B cell (primary cell): Measurements from ENCODE around the gene NDUFA12. TPM values are rescaled to one million over a fixed set of nuclear protein-coding genes. Genes with fewer than 3 reads are reported as not detected.

Experiments
- ATAC-seq: fragments of 200-7000 bp; cut with Tn5 transposase; one replicate; pipeline ENCODE4 v1.10.0; 2021; ENCODE audit warnings: low read depth, mild to moderate bottlenecking, moderate number of reproducible peaks, moderate library complexity
- CTCF ChIA-PET: fragments of 350-600 bp; sonication (Branson Sonifier 250); formaldehyde crosslinking; loops from one replicate; lab custom pipeline; 2021; ENCODE audit warnings: antibody characterized with exemption, inconsistent platforms; lab: Charles Lee
- POLR2A ChIA-PET: fragments of 350-600 bp; sonication (Branson Sonifier 250); formaldehyde crosslinking; loops from one replicate; lab custom pipeline; 2021; ENCODE audit warnings: antibody characterized with exemption; lab: Charles Lee
- DNase-seq: peaks from one replicate; pipeline ENCODE4 v3.0.0; 2013
- H2AFZ ChIP-seq: 2 replicates; pipeline ENCODE4 v1.6.1; 2012; ENCODE audit warnings: mild to moderate bottlenecking, low read depth, low read length; ENCODE audit not compliant: insufficient read depth, poor library complexity, severe bottlenecking
- H3K27ac ChIP-seq, 2 donors: 1 replicate in 1 of 2; 2 replicates in 1 of 2; pipeline ENCODE4 v1.5.1; 2012 to 2013; ENCODE audit warnings: low read length in 2 of 2, mild to moderate bottlenecking in 2 of 2, moderate library complexity in 1 of 2
- H3K27me3 ChIP-seq, 4 experiments: fragments of 200-600 bp in 1 of 4; sonication (generic) in 1 of 4; replicated peaks in 1 of 4; 1 replicate in 2 of 4; 2 replicates in 2 of 4; pipeline versions ENCODE4 v1.6.1 to v1.7.0; 2013 to 2016; ENCODE audit warnings: low read length in 3 of 4, mild to moderate bottlenecking in 2 of 4, mixed read lengths in 1 of 4, moderate library complexity in 1 of 4; ENCODE audit not compliant: insufficient read depth in 4 of 4, control insufficient read depth in 3 of 4; ENCODE audit errors: control extremely low read depth in 1 of 4
- H3K36me3 ChIP-seq, 2 experiments: replicated peaks in 1 of 2; 1 replicate in 1 of 2; 2 replicates in 1 of 2; pipeline versions ENCODE4 v1.6.1 to v1.7.1; 2013; ENCODE audit warnings: low read length in 1 of 2; ENCODE audit not compliant: insufficient read depth in 2 of 2, control insufficient read depth in 1 of 2; ENCODE audit errors: control extremely low read depth in 1 of 2, extremely low read depth in 1 of 2
- H3K4me1 ChIP-seq, 2 donors: fragments of 200-600 bp in 1 of 2; sonication (generic) in 1 of 2; 1 replicate in 1 of 2; 2 replicates in 1 of 2; pipeline versions ENCODE4 v1.5.1 to v1.6.1; 2013 to 2017; ENCODE audit warnings: low read length in 2 of 2; ENCODE audit not compliant: control insufficient read depth in 2 of 2, insufficient read depth in 2 of 2
- H3K4me2 ChIP-seq: replicated peaks from 2 replicates; pipeline ENCODE3; 2012; ENCODE audit warnings: mild to moderate bottlenecking, low read depth, low read length; ENCODE audit not compliant: poor library complexity, severe bottlenecking
- H3K4me3 ChIP-seq, 5 experiments: fragments of 200-600 bp in 1 of 5; sonication (generic) in 1 of 5; 1 replicate in 3 of 5; 2 replicates in 2 of 5; pipeline versions ENCODE4 v1.5.1 to v1.7.0; 2011 to 2016; ENCODE audit warnings: low read length in 4 of 5, mild to moderate bottlenecking in 4 of 5, low read depth in 2 of 5, control low read depth in 1 of 5, moderate library complexity in 1 of 5; ENCODE audit not compliant: insufficient read depth in 1 of 5; ENCODE audit errors: control extremely low read depth in 1 of 5, extremely low read depth in 1 of 5
- H3K79me2 ChIP-seq: fragments of 200-600 bp; sonication (generic); one replicate; pipeline ENCODE4 v1.6.0; 2016; ENCODE audit warnings: low read length; ENCODE audit not compliant: control insufficient read depth, insufficient read depth
- H3K9ac ChIP-seq: fragments of 200-600 bp; sonication (generic); 2 replicates; pipeline ENCODE4 v1.6.1; 2017; ENCODE audit warnings: mild to moderate bottlenecking, low read length, moderate library complexity
- H3K9me3 ChIP-seq, 3 donors: one replicate each; pipeline versions ENCODE4 v1.6.1 to v1.7.1; 2013; ENCODE audit warnings: low read length in 2 of 3; ENCODE audit not compliant: control insufficient read depth in 2 of 3, insufficient read depth in 1 of 3; ENCODE audit errors: control extremely low read depth in 1 of 3
- H4K20me1 ChIP-seq: 2 replicates; pipeline ENCODE4 v1.6.0; 2012; ENCODE audit warnings: mild to moderate bottlenecking, low read length; ENCODE audit not compliant: insufficient read depth, control insufficient read depth, poor library complexity, severe bottlenecking
- H3K27ac Mint-ChIP-seq: one replicate; pipeline ENCODE4 v1.8.0; 2021; ENCODE audit warnings: mixed read lengths
- H3K27me3 Mint-ChIP-seq: one replicate; pipeline ENCODE4 v1.8.0; 2021; ENCODE audit warnings: mixed read lengths
- H3K4me1 Mint-ChIP-seq: one replicate; pipeline ENCODE4 v1.8.0; 2021; ENCODE audit warnings: mixed read lengths
- H3K4me3 Mint-ChIP-seq: one replicate; pipeline ENCODE4 v1.8.0; 2021; ENCODE audit warnings: mixed read lengths
- H3K9me3 Mint-ChIP-seq: one replicate; pipeline ENCODE4 v1.8.0; 2022; ENCODE audit warnings: mixed read lengths; ENCODE audit not compliant: insufficient read depth
- EZH2 ChIP-seq: IDR thresholded peaks from 2 replicates; pipeline ENCODE4 v1.6.1; 2012; ENCODE audit warnings: borderline replicate concordance, low read depth, mild to moderate bottlenecking, moderate library complexity, low read length; ENCODE audit not compliant: insufficient read depth, poor library complexity, severe bottlenecking
- WGBS: methylation state at CpG from one replicate; pipeline ENCODE4 v1.1.5; 2013; ENCODE audit warnings: missing lambda C conversion rate; ENCODE audit not compliant: insufficient coverage; 5-methylcytosine and 5-hydroxymethylcytosine counted together
- intact Hi-C: fragments of 100-400 bp; cut with micrococcal nuclease; formaldehyde crosslinking; loops from one replicate; pipeline ENCODE4 v1.10.0; 2022
- polyA plus RNA-seq: library from polyadenylated mRNA; depleted of rRNA; stranded (reverse); fragments of >200 nt; gene quantifications from 2 replicates; pipeline ENCODE4 v1.2.3, GENCODE V29; 2012
- total RNA-seq, 2 donors: library from RNA; stranded (reverse); fragments of 120-200 nt in 1 of 2; gene quantifications; 1 replicate in 1 of 2; 2 replicates in 1 of 2; pipeline versions ENCODE4 v1.2.3 to v1.2.4, GENCODE V29; 2013 to 2022
- TF ChIP-seq, protein P1 (sequence below): fragments of 200-600 bp; IDR thresholded peaks from one replicate; pipeline ENCODE4 v1.8.0; 2022; ENCODE audit warnings: antibody characterized with exemption, mild to moderate bottlenecking

Gene NDUFA12
- total and polyA plus RNA-seq, 2 donors (not counting 1 experiment from before 2014, with no cell fraction given), result 41.7 to 51.8 TPM

DNA sequence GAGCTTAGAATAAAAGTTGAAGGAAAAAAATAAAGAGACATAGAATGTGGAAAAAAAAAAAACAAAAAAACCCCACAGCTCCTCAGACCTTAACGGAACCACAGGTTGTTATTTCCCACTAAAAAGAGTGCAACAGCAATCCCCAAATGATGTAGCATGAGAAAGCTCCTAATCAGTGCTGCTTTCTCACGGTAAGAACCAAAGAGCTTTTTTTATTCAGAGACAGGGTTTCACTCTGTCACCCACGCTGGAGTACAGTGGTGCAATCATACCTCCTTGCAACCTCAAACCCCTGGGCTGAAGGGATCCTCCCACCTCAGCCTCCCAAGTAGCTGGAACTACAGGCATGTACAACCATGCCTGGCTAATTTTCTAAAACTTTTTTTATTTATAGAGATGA, 13.3 kb downstream of the NDUFA12 start:
- Histone ChIP-seq H3K4me1 (no peaks in the 10 kb centered on the region), H3K27ac (no peak overlapping the region), H3K4me2 (no peak overlapping the region), H3K79me2 (peaks cover 13% of the 10 kb centered on the region), H3K9ac (no peak overlapping the region), H3K4me3 (no peak overlapping the region), H3K27me3 (no peaks in the 10 kb centered on the region), H2AFZ (no peak overlapping the region), H3K36me3 (peaks cover 4 to 38% of the 10 kb centered on the region in 2 experiments), H3K9me3 (no peaks in the 10 kb centered on the region), H4K20me1 (peaks cover 10% of the 10 kb centered on the region)
- DNase-seq (no peak), ATAC-seq (no peak)
- no peaks in the 10 kb centered on the region for H3K9me3 Mint-ChIP-seq
- no peak overlapping the region for H3K27ac Mint-ChIP-seq
- peaks cover 9% of the 10 kb centered on the region for H3K4me1 Mint-ChIP-seq
- intact Hi-C loops, result no loop called here
- WGBS, result 82% methylated on average over 3 of the region's 3 CpGs
- CTCF ChIA-PET, result interaction anchor here (0.6 to 0.9 kb wide), 2 partner anchors 14 to 845 kb away, joined by 3 to 5 read pairs; no protein-coding TSS in a partner anchor
- no peaks in the 10 kb centered on the region for H3K27me3 Mint-ChIP-seq
- H3K4me3 Mint-ChIP-seq, result no peak overlapping the region
- TF ChIP-seq, protein P1, sequence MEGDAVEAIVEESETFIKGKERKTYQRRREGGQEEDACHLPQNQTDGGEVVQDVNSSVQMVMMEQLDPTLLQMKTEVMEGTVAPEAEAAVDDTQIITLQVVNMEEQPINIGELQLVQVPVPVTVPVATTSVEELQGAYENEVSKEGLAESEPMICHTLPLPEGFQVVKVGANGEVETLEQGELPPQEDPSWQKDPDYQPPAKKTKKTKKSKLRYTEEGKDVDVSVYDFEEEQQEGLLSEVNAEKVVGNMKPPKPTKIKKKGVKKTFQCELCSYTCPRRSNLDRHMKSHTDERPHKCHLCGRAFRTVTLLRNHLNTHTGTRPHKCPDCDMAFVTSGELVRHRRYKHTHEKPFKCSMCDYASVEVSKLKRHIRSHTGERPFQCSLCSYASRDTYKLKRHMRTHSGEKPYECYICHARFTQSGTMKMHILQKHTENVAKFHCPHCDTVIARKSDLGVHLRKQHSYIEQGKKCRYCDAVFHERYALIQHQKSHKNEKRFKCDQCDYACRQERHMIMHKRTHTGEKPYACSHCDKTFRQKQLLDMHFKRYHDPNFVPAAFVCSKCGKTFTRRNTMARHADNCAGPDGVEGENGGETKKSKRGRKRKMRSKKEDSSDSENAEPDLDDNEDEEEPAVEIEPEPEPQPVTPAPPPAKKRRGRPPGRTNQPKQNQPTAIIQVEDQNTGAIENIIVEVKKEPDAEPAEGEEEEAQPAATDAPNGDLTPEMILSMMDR, result no peak
- TF ChIP-seq EZH2, result no peak
- POLR2A ChIA-PET, result no interaction called here

DNA sequence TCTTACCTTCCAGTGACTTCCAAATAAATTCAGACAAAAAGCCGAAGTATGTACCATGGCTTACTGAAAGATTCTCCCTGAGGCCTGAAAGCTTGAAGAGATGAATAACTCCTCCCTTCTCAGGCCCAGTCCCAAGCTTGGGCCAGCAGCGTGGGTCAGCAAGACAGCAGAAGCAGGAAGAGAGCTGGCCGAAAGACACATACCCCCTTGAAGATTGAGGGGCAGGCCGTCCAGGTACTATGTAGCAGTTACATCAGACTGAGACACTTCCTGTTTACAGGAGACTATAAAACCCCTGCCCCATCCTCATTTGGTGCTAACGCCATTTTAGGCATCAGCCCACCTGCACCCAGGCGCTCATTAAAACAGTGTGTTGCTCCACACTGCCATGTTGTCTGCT, 15.0 kb downstream of the NDUFA12 start:
- Histone ChIP-seq H3K27ac (no peak overlapping the region), H3K36me3 (peaks cover 4 to 36% of the 10 kb centered on the region in 2 experiments), H3K4me3 (no peak overlapping the region), H3K27me3 (no peaks in the 10 kb centered on the region), H4K20me1 (peaks cover 8% of the 10 kb centered on the region), H3K9me3 (no peaks in the 10 kb centered on the region), H2AFZ (no peak overlapping the region), H3K9ac (no peak overlapping the region), H3K4me1 (no peaks in the 10 kb centered on the region), H3K79me2 (peaks cover 17% of the 10 kb centered on the region), H3K4me2 (no peak overlapping the region)
- DNase-seq (no peak), ATAC-seq (no peak)
- TF ChIP-seq EZH2, result no peak
- ChIA-PET CTCF (no interaction called here), POLR2A (no interaction called here)
- intact Hi-C loops, result no loop called here
- H3K27me3 Mint-ChIP-seq, result no peaks in the 10 kb centered on the region
- peaks cover 13% of the 10 kb centered on the region for H3K4me1 Mint-ChIP-seq
- H3K27ac Mint-ChIP-seq, result no peak overlapping the region
- no peaks in the 10 kb centered on the region for H3K9me3 Mint-ChIP-seq
- H3K4me3 Mint-ChIP-seq, result no peak overlapping the region
- WGBS, result 59% methylated on average over 5 of the region's 6 CpGs
